B cell (primary cell): ENCODE results near the gene GSTA5. TPM values are rescaled to one million over a fixed set of nuclear protein-coding genes. Genes with fewer than 3 reads are reported as not detected.
"Not testable (repeated sequence)": the region's sequence is repeated elsewhere in the genome, so short reads cannot be mapped to it uniquely, and the experiment has no call there.

Source experiments
- ATAC-seq: fragments of 200-7000 bp; cut with Tn5 transposase; one replicate; pipeline ENCODE4 v1.10.0; 2021; ENCODE audit warnings: low read depth, mild to moderate bottlenecking, moderate number of reproducible peaks, moderate library complexity
- CTCF ChIA-PET: fragments of 350-600 bp; sonication (Branson Sonifier 250); formaldehyde crosslinking; loops from one replicate; lab custom pipeline; 2021; ENCODE audit warnings: antibody characterized with exemption, inconsistent platforms; lab: Charles Lee
- POLR2A ChIA-PET: fragments of 350-600 bp; sonication (Branson Sonifier 250); formaldehyde crosslinking; loops from one replicate; lab custom pipeline; 2021; ENCODE audit warnings: antibody characterized with exemption; lab: Charles Lee
- DNase-seq: peaks from one replicate; pipeline ENCODE4 v3.0.0; 2013
- H2AFZ ChIP-seq: 2 replicates; pipeline ENCODE4 v1.6.1; 2012; ENCODE audit warnings: mild to moderate bottlenecking, low read depth, low read length; ENCODE audit not compliant: insufficient read depth, poor library complexity, severe bottlenecking
- H3K27ac ChIP-seq, 2 donors: 1 replicate in 1 of 2; 2 replicates in 1 of 2; pipeline ENCODE4 v1.5.1; 2012 to 2013; ENCODE audit warnings: low read length in 2 of 2, mild to moderate bottlenecking in 2 of 2, moderate library complexity in 1 of 2
- H3K27me3 ChIP-seq, 4 experiments: fragments of 200-600 bp in 1 of 4; sonication (generic) in 1 of 4; replicated peaks in 1 of 4; 1 replicate in 2 of 4; 2 replicates in 2 of 4; pipeline versions ENCODE4 v1.6.1 to v1.7.0; 2013 to 2016; ENCODE audit warnings: low read length in 3 of 4, mild to moderate bottlenecking in 2 of 4, mixed read lengths in 1 of 4, moderate library complexity in 1 of 4; ENCODE audit not compliant: insufficient read depth in 4 of 4, control insufficient read depth in 3 of 4; ENCODE audit errors: control extremely low read depth in 1 of 4
- H3K36me3 ChIP-seq, 2 experiments: replicated peaks in 1 of 2; 1 replicate in 1 of 2; 2 replicates in 1 of 2; pipeline versions ENCODE4 v1.6.1 to v1.7.1; 2013; ENCODE audit warnings: low read length in 1 of 2; ENCODE audit not compliant: insufficient read depth in 2 of 2, control insufficient read depth in 1 of 2; ENCODE audit errors: control extremely low read depth in 1 of 2, extremely low read depth in 1 of 2
- H3K4me1 ChIP-seq, 2 donors: fragments of 200-600 bp in 1 of 2; sonication (generic) in 1 of 2; 1 replicate in 1 of 2; 2 replicates in 1 of 2; pipeline versions ENCODE4 v1.5.1 to v1.6.1; 2013 to 2017; ENCODE audit warnings: low read length in 2 of 2; ENCODE audit not compliant: control insufficient read depth in 2 of 2, insufficient read depth in 2 of 2
- H3K4me2 ChIP-seq: replicated peaks from 2 replicates; pipeline ENCODE3; 2012; ENCODE audit warnings: mild to moderate bottlenecking, low read depth, low read length; ENCODE audit not compliant: poor library complexity, severe bottlenecking
- H3K4me3 ChIP-seq, 5 experiments: fragments of 200-600 bp in 1 of 5; sonication (generic) in 1 of 5; 1 replicate in 3 of 5; 2 replicates in 2 of 5; pipeline versions ENCODE4 v1.5.1 to v1.7.0; 2011 to 2016; ENCODE audit warnings: low read length in 4 of 5, mild to moderate bottlenecking in 4 of 5, low read depth in 2 of 5, control low read depth in 1 of 5, moderate library complexity in 1 of 5; ENCODE audit not compliant: insufficient read depth in 1 of 5; ENCODE audit errors: control extremely low read depth in 1 of 5, extremely low read depth in 1 of 5
- H3K79me2 ChIP-seq: fragments of 200-600 bp; sonication (generic); one replicate; pipeline ENCODE4 v1.6.0; 2016; ENCODE audit warnings: low read length; ENCODE audit not compliant: control insufficient read depth, insufficient read depth
- H3K9ac ChIP-seq: fragments of 200-600 bp; sonication (generic); 2 replicates; pipeline ENCODE4 v1.6.1; 2017; ENCODE audit warnings: mild to moderate bottlenecking, low read length, moderate library complexity
- H3K9me3 ChIP-seq, 3 donors: one replicate each; pipeline versions ENCODE4 v1.6.1 to v1.7.1; 2013; ENCODE audit warnings: low read length in 2 of 3; ENCODE audit not compliant: control insufficient read depth in 2 of 3, insufficient read depth in 1 of 3; ENCODE audit errors: control extremely low read depth in 1 of 3
- H4K20me1 ChIP-seq: 2 replicates; pipeline ENCODE4 v1.6.0; 2012; ENCODE audit warnings: mild to moderate bottlenecking, low read length; ENCODE audit not compliant: insufficient read depth, control insufficient read depth, poor library complexity, severe bottlenecking
- H3K27ac Mint-ChIP-seq: one replicate; pipeline ENCODE4 v1.8.0; 2021; ENCODE audit warnings: mixed read lengths
- H3K27me3 Mint-ChIP-seq: one replicate; pipeline ENCODE4 v1.8.0; 2021; ENCODE audit warnings: mixed read lengths
- H3K4me1 Mint-ChIP-seq: one replicate; pipeline ENCODE4 v1.8.0; 2021; ENCODE audit warnings: mixed read lengths
- H3K4me3 Mint-ChIP-seq: one replicate; pipeline ENCODE4 v1.8.0; 2021; ENCODE audit warnings: mixed read lengths
- H3K9me3 Mint-ChIP-seq: one replicate; pipeline ENCODE4 v1.8.0; 2022; ENCODE audit warnings: mixed read lengths; ENCODE audit not compliant: insufficient read depth
- EZH2 ChIP-seq: IDR thresholded peaks from 2 replicates; pipeline ENCODE4 v1.6.1; 2012; ENCODE audit warnings: borderline replicate concordance, low read depth, mild to moderate bottlenecking, moderate library complexity, low read length; ENCODE audit not compliant: insufficient read depth, poor library complexity, severe bottlenecking
- WGBS: methylation state at CpG from one replicate; pipeline ENCODE4 v1.1.5; 2013; ENCODE audit warnings: missing lambda C conversion rate; ENCODE audit not compliant: insufficient coverage; 5-methylcytosine and 5-hydroxymethylcytosine counted together
- intact Hi-C: fragments of 100-400 bp; cut with micrococcal nuclease; formaldehyde crosslinking; loops from one replicate; pipeline ENCODE4 v1.10.0; 2022
- polyA plus RNA-seq: library from polyadenylated mRNA; depleted of rRNA; stranded (reverse); fragments of >200 nt; gene quantifications from 2 replicates; pipeline ENCODE4 v1.2.3, GENCODE V29; 2012
- total RNA-seq, 2 donors: library from RNA; stranded (reverse); fragments of 120-200 nt in 1 of 2; gene quantifications; 1 replicate in 1 of 2; 2 replicates in 1 of 2; pipeline versions ENCODE4 v1.2.3 to v1.2.4, GENCODE V29; 2013 to 2022
- TF ChIP-seq, protein P1 (sequence below): fragments of 200-600 bp; IDR thresholded peaks from one replicate; pipeline ENCODE4 v1.8.0; 2022; ENCODE audit warnings: antibody characterized with exemption, mild to moderate bottlenecking

GSTA5 gene
- total and polyA plus RNA-seq, 2 donors (not counting 1 experiment from before 2014, with no cell fraction given): not detected

DNA sequence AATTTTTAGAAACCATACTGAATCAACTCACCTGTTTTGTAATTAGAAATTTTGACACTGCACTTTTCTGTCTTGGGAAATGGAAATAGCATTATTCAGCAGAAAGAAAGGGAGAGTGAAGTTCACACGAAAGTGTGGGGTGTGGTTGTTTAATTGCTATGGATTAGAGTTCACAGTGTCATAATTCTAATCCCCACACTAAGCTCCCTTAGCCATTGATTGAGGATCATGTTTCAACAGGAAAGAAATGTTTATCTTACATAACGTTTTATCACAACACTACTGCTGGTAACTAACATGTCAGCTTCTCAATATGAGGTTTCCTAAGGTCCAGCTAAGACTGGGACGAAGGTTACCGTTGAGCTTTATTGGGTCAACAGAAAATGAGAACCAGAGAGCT lies 31.4 kb upstream of the GSTA5 start:
- no peaks in the 10 kb centered on the region for H3K9me3 Mint-ChIP-seq
- H3K27ac ChIP-seq: no peak overlapping the region
- no peaks in the 10 kb centered on the region for H3K36me3 ChIP-seq
- H3K4me3 Mint-ChIP-seq: no peak overlapping the region
- DNase-seq (no peak), ATAC-seq (no peak)
- no peak overlapping the region for H2AFZ ChIP-seq
- no peaks in the 10 kb centered on the region for H3K4me1 Mint-ChIP-seq
- H4K20me1 ChIP-seq: no peaks in the 10 kb centered on the region
- no peaks in the 10 kb centered on the region for H3K79me2 ChIP-seq
- ChIA-PET CTCF (interaction anchor here (1.2 kb wide), 1 partner anchor 9 kb away, joined by 5 read pairs; no protein-coding TSS in a partner anchor), POLR2A (no interaction called here)
- peaks cover 20% of the 10 kb centered on the region for H3K27me3 Mint-ChIP-seq
- peaks cover 0 to 2% (median 0%) of the 10 kb centered on the region in 4 experiments for H3K27me3 ChIP-seq
- no peaks in the 10 kb centered on the region for H3K4me1 ChIP-seq
- TF ChIP-seq, protein P1, sequence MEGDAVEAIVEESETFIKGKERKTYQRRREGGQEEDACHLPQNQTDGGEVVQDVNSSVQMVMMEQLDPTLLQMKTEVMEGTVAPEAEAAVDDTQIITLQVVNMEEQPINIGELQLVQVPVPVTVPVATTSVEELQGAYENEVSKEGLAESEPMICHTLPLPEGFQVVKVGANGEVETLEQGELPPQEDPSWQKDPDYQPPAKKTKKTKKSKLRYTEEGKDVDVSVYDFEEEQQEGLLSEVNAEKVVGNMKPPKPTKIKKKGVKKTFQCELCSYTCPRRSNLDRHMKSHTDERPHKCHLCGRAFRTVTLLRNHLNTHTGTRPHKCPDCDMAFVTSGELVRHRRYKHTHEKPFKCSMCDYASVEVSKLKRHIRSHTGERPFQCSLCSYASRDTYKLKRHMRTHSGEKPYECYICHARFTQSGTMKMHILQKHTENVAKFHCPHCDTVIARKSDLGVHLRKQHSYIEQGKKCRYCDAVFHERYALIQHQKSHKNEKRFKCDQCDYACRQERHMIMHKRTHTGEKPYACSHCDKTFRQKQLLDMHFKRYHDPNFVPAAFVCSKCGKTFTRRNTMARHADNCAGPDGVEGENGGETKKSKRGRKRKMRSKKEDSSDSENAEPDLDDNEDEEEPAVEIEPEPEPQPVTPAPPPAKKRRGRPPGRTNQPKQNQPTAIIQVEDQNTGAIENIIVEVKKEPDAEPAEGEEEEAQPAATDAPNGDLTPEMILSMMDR: no peak
- TF ChIP-seq EZH2: no peak
- H3K9me3 ChIP-seq: peaks cover 0 to 4% (median 0%) of the 10 kb centered on the region in 3 donors
- WGBS: no CpG with 5 or more reads among the region's 4 CpGs
- H3K4me3 ChIP-seq: no peak overlapping the region
- no peak overlapping the region for H3K9ac ChIP-seq
- H3K27ac Mint-ChIP-seq: no peak overlapping the region
- intact Hi-C loops: no loop called here
- no peak overlapping the region for H3K4me2 ChIP-seq

DNA sequence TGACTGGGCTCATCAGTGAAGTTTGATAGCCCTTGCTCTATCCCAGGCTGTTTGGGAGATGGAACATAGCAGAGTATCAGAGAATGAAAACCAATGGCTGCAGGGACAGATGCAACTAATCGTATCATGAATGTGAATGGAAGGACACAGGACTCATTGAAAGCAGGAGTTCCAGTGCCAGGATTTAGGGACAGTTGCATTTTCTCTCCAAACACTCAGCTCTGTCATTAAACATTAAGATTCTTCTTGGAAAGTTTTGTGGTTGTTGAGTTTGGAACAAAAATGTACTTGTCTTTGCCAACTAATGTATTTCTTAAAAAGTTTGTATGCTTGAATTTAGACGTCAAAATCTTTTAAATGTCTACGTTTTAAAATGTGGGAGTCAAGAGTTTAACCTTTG lies 31.0 kb upstream of the GSTA5 start:
- Histone ChIP-seq H3K4me1 (no peaks in the 10 kb centered on the region), H3K36me3 (no peaks in the 10 kb centered on the region), H3K4me3 (no peak overlapping the region), H3K9me3 (peaks cover 0 to 4% (median 0%) of the 10 kb centered on the region in 3 donors), H4K20me1 (no peaks in the 10 kb centered on the region), H3K79me2 (no peaks in the 10 kb centered on the region), H3K27ac (no peak overlapping the region), H3K9ac (no peak overlapping the region), H3K4me2 (no peak overlapping the region), H2AFZ (no peak overlapping the region), H3K27me3 (peaks cover 0 to 2% (median 0%) of the 10 kb centered on the region in 4 experiments)
- H3K4me3 Mint-ChIP-seq: no peak overlapping the region
- peaks cover 20% of the 10 kb centered on the region for H3K27me3 Mint-ChIP-seq
- no peaks in the 10 kb centered on the region for H3K9me3 Mint-ChIP-seq
- no peaks in the 10 kb centered on the region for H3K4me1 Mint-ChIP-seq
- ChIA-PET POLR2A (no interaction called here), CTCF (interaction anchor here (1.2 kb wide), 1 partner anchor 10 kb away, joined by 5 read pairs; no protein-coding TSS in a partner anchor)
- no peak overlapping the region for H3K27ac Mint-ChIP-seq
- ATAC-seq: no peak
- intact Hi-C loops: no loop called here
- no peak for TF ChIP-seq EZH2
- TF ChIP-seq, protein P1: no peak
- DNase-seq: no peak
- no CpG with 5 or more reads among the region's 3 CpGs for whole genome bisulfite sequencing

DNA sequence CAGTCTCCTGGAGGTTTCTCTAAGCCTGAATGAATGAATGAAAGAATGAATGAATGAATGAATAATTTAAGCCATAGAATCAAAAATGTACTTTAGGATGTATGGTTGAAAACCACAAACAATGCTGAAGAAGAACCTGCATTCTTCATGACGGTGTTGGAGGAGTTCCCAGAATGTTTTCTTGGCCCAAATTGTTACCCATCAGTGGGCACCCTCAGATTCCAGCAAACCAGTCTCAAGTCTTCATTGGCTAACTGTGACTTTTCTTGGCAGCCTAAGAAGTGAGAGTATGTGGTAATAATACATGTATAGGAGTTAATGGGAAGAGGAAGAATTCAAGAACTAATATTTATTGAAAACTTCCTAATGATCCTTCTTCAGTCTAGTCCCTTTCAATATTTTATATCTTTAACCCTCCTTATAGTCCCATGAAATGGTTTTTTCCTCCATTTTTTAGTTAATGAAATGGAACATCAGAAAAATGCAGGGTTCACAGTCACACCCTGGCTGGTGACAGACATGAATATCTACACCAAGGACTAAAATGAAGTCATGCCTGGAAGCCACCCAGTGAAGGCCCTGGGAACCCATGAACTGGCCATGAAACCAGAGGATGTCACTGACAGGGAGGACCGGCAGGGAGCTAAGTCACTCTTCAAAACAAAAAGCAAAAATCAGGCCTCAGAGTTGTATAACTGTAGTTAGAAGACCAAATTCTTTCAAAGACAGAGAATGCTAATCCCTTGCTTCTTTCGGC lies 29.9 kb upstream of the GSTA5 start:
- H3K27ac Mint-ChIP-seq, H3K27me3 ChIP-seq, POLR2A ChIA-PET, H3K4me3 Mint-ChIP-seq, intact Hi-C loops, CTCF ChIA-PET, H3K4me1 Mint-ChIP-seq, H3K4me1 ChIP-seq, H3K27ac ChIP-seq, H2AFZ ChIP-seq, H3K9ac ChIP-seq, H3K4me3 ChIP-seq, DNase-seq, H3K79me2 ChIP-seq, H3K4me2 ChIP-seq, H4K20me1 ChIP-seq, H3K9me3 Mint-ChIP-seq, H3K9me3 ChIP-seq, ATAC-seq, H3K36me3 ChIP-seq: not testable (repeated sequence)
- 100% methylated on average over 1 of the region's 3 CpGs for WGBS
- peaks cover 20% of the 10 kb centered on the region for H3K27me3 Mint-ChIP-seq
